ENCODE data around the gene CTSD. TPM values are rescaled to one million over a fixed set of nuclear protein-coding genes. Genes with fewer than 3 reads are reported as not detected.

Gene CTSD
- polyA plus RNA-seq, 1 experiment, result 77.8 TPM

- POLR2A ChIA-PET, result no interaction called here
- Histone ChIP-seq H3K9me3 (ENCODE audit: control insufficient read depth, insufficient read depth, low read length) (no peaks in the 10 kb centered on the region; the same call in 1 of the 2 replicates), H3K27me3 (ENCODE audit: control insufficient read depth, insufficient read depth, low read length) (no peaks in the 10 kb centered on the region), H3K27ac (ENCODE audit: low read depth, low read length) (no peak overlapping the region), H3K4me3 (ENCODE audit: low read depth, low read length) (peak overlapping the region; percentile 79)
- no peak for DNase-seq (ENCODE audit: low read depth, low spot score)
- no peak for TF ChIP-seq CTCF (IDR thresholded peaks at IDR 0.05; ENCODE audit: low read depth, low read length)
- CTCF ChIA-PET, result no interaction called here
Observed at GRCh38 chr11:1763336-1763795, 361 bp downstream of the CTSD start.

DNA sequence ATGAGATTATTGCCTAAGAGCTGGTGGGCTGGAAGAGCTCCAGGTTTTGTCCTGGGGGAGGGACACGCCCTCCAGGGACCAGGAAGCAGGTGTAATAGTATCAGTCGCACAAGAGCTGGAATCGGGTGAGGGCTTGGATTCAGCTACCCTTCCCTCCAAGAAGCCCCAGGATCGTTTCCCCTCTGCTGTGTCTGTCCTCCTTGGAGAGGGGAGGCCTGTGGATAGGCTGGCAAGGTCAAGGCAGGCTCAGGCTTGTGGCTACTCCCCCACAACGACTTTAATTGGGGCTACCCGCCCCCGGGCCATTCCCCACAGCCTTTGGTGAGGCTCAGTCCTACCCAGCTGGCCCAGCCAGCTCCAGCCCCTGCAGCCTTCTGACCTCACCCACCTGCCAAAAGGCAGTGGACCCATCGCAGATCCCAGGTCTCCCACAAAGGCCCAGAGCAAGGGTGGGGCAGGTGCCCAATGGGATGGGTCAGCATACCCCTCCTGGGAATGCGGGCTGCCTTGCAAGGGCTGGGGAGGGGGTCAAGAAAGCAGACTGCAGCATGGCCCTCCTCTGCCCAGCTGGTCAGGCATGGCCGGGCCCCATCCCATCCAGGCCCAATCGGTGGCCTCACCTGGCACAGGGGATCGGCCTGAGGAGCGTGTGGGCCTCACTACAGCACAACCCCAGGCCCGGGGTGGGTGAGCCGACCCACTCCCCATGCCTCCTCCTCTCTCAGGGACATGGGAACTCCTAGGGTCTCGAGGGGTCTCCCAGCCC is 1.0 kb downstream of the CTSD start:
- no peak for DNase-seq (ENCODE audit: low read depth, low spot score)
- Histone ChIP-seq H3K27ac (ENCODE audit: low read depth, low read length) (no peak overlapping the region), H3K4me3 (ENCODE audit: low read depth, low read length) (peak overlapping the region; percentile 79), H3K27me3 (ENCODE audit: control insufficient read depth, insufficient read depth, low read length) (no peaks in the 10 kb centered on the region), H3K9me3 (ENCODE audit: control insufficient read depth, insufficient read depth, low read length) (no peaks in the 10 kb centered on the region; the same call in 1 of the 2 replicates)
- ChIA-PET CTCF (interaction anchor here (1.1 kb wide), 1 partner anchor 69 kb away, joined by 6 read pairs; no protein-coding TSS in a partner anchor), POLR2A (interaction anchor here (0.6 kb wide), 1 partner anchor 45 kb away, joined by 6 read pairs; no protein-coding TSS in a partner anchor)
- no peak for TF ChIP-seq CTCF (IDR thresholded peaks at IDR 0.05; ENCODE audit: low read depth, low read length)

DNA sequence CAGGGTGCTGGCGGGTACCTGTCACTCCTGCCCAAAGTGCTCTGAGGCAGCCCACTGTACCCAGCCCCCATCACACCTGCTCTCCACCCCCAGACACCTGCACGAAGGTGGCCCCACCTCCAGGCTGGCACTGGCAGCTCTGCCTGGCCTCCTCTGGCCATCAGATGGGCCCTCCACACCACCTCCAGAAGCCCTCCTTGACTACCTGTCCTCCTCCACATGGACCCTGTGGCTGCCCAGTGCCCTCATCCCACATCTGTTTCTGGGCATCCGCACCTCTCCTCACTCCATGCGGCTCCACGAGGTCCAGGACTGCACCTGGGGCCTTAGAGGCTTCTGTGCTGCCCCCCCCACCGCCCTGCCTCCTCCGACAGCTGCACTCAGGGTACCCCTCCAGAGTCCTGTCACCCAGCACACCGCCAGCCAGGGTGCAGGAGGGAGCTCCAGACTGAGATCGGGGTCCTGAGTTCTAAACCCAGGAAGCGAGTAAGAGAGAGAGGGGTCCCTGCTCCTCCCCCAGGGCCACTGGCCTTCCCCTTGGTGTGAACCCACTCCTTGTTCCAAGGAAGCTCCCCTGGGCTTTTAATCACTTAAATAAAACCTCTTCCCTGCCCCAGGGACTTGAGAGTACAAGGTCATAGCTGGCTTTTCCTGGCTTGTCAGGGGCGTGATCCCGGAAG is 1.7 kb downstream of the CTSD start:
- DNase-seq (ENCODE audit: low read depth, low spot score), result no peak
- CTCF ChIA-PET, result interaction anchor here (1.1 kb wide), 1 partner anchor 68 kb away, joined by 6 read pairs; no protein-coding TSS in a partner anchor
- Histone ChIP-seq H3K27ac (ENCODE audit: low read depth, low read length) (no peak overlapping the region), H3K4me3 (ENCODE audit: low read depth, low read length) (no peak overlapping the region; the same call in 1 of the 2 replicates), H3K9me3 (ENCODE audit: control insufficient read depth, insufficient read depth, low read length) (no peaks in the 10 kb centered on the region; the same call in 1 of the 2 replicates), H3K27me3 (ENCODE audit: control insufficient read depth, insufficient read depth, low read length) (no peaks in the 10 kb centered on the region)
- TF ChIP-seq CTCF (IDR thresholded peaks at IDR 0.05; ENCODE audit: low read depth, low read length), result no peak
- POLR2A ChIA-PET, result interaction anchor here (0.6 kb wide), 1 partner anchor 46 kb away, joined by 6 read pairs; no protein-coding TSS in a partner anchor

DNA sequence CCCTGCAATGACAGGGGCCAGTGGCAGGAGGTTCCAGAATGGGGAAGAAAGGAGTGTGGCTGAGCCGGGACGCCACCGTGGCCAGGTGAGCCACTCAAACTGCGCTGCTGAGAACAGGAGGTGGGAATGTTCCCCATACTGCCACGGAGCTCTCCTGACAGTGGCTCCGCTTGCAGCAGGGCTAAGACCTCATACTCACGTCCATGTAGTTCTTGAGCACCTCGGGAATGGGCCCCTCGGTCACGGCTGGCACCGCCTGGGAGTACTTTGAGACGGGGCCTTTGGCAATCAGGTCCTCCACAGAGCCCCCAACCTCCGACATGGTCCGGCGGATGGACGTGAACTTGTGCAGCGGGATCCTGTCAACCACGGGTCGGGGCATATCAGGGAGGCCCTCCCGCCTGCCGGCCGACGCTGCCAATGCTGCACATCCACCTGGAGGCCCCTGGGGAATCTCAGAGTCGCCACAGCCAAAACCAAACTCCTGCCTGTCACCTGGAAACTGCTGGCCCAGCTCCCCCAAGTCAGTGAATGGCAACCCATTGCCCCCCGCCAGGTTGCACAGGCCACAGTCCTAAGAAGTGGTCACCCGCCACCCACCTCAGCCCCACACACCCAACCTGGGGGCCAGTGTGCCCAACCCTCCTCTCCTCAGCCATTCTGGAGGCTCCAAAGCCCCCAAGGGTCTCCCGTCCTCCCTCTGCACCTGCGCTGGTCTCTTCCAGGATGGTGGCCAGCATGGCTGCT is 2.4 kb downstream of the CTSD start:
- Histone ChIP-seq H3K27ac (ENCODE audit: low read depth, low read length) (no peak overlapping the region), H3K4me3 (ENCODE audit: low read depth, low read length) (no peak overlapping the region), H3K9me3 (ENCODE audit: control insufficient read depth, insufficient read depth, low read length) (no peaks in the 10 kb centered on the region; the same call in 1 of the 2 replicates), H3K27me3 (ENCODE audit: control insufficient read depth, insufficient read depth, low read length) (no peaks in the 10 kb centered on the region)
- DNase-seq (ENCODE audit: low read depth, low spot score), result no peak
- ChIA-PET CTCF (no interaction called here), POLR2A (no interaction called here)
- TF ChIP-seq CTCF (IDR thresholded peaks at IDR 0.05; ENCODE audit: low read depth, low read length), result no peak

Measured in AG04450 (cell line).